Glomerular visceral epithelial cell (primary cell): Measurements from ENCODE around the gene ZNF511.
"Not testable (repeated sequence)": the region's sequence is repeated elsewhere in the genome, so short reads cannot be mapped to it uniquely, and the experiment has no call there.

Experiments used
- DNase-seq: peaks from one replicate; pipeline ENCODE4 v3.0.0-alpha.2; 2016; ENCODE audit errors: extremely low spot score

The ZNF511 gene

DNA sequence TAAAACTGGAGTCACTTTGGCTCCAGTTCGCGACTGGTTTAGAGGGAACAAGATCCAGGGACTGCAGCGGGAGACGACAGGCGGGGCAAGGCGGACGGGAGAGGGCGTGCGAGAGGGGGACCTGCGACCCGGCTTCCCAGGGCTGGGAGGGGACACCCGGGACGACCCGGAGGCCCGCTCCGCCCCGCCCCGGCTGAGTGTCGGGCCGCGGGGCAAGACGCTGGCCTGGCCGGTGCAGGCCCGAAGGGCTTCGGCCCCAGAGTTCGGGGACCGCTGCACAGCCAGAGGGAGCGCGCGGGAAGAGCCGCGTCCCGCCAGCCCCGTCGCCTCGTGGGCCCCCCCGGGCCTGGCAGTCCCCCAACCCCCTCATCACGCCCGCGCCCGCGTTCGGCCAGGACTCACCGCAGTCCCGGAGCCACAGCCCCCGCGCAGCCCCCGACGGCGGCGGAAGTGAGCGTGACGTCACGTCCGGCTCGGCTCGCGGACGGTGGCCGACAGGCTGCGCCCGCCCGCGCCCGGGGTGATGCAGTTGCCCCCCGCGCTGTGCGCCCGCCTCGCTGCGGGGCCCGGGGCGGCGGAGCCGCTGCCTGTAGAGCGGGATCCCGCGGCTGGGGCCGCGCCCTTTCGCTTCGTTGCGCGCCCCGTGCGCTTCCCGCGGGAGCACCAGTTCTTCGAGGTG is at the start of gene ZNF511, which contains the start of gene TUBGCP2:
TSS of gene ZNF511 (plus strand) at position 494 of the 679 bp plus-strand sequence. CDS start at position 524, 30 bp downstream.
TSS of gene TUBGCP2 (minus strand) at position 452 of the 679 bp plus-strand sequence. CDS start 5,931 bp downstream, outside the sequence.
- peak; percentile 79 for DNase-seq

- no peak for DNase-seq
Observed at GRCh38 chr10:133259602-133259989, 49.1 kb upstream of the ZNF511 start.

GRCh38 chr10:133260895-133261725 is 47.6 kb upstream of the ZNF511 start:
- DNase-seq: no peak

DNA sequence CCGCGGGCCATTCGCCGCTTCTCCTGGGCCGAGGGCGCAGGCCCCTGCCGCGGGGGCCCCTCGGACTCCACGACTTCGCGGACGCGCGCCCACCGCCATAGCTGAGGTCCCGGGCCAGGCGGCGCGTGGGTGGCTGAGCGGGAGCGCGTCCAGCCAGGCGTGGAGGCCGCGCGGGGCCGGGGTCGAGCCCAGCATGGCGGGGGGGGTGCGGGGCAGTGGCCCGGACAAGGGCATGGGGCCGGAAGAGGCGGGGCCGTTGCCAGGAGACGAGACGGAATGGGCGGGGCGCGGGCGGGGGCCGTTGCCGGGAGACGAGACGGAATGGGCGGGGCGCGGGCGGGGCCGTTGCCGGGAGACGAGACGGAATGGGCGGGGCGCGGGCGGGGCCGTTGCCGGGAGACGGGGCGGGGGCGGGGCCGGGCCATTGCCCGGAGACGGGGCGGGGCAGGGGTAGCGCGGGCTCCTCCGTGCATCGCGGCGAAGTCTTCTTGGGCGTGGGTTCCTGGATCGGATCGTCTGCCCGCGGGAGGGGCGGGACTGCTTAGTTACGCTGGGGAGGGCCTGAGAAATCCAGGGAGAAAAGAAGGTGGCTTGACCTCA is 46.9 kb upstream of the ZNF511 start:
- peak; percentile 75 for DNase-seq

DNA sequence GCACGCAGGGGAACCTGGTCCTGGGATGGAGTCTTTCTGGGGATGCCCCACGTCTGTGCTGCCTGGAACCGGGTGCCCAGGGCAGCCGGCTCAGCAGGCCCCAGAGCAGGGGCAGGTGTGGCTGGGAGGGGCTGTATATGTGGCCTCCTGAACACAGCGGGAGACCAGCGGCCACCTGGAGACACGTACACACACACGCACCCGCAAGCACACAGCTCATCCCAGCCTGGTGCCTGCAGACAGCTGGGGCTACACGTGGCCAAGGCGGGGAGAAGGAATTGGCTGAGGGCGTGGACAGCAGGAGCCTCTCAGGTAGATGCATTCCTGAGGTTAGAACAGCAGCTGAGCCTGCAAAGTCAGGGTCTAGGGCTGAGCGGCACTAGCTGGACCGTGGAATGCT is 46.0 kb upstream of the ZNF511 start:
- no peak for DNase-seq

- DNase-seq: no peak
Observed at GRCh38 chr10:133263674-133264073, 45.0 kb upstream of the ZNF511 start.

- no peak for DNase-seq
Observed at GRCh38 chr10:133264461-133264860, 44.3 kb upstream of the ZNF511 start.

DNA sequence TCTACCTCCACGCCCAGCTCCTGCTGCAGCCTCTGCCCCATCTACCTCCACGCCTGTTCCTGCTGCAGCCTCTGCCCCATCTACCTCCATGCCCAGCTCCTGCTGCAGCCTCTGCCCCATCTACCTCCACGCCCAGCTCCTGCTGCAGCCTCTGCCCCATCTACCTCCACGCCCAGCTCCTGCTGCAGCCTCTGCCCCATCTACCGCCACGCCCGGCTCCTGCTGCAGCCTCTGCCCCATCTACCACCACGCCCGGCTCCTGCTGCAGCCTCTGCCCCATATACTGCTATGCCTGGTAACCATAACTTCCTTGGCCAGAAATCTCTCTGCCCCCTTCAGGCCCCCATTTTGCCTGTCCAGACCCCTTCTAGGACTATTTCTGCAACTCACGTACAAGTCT is 43.7 kb upstream of the ZNF511 start:
- not testable (repeated sequence) for DNase-seq

DNA sequence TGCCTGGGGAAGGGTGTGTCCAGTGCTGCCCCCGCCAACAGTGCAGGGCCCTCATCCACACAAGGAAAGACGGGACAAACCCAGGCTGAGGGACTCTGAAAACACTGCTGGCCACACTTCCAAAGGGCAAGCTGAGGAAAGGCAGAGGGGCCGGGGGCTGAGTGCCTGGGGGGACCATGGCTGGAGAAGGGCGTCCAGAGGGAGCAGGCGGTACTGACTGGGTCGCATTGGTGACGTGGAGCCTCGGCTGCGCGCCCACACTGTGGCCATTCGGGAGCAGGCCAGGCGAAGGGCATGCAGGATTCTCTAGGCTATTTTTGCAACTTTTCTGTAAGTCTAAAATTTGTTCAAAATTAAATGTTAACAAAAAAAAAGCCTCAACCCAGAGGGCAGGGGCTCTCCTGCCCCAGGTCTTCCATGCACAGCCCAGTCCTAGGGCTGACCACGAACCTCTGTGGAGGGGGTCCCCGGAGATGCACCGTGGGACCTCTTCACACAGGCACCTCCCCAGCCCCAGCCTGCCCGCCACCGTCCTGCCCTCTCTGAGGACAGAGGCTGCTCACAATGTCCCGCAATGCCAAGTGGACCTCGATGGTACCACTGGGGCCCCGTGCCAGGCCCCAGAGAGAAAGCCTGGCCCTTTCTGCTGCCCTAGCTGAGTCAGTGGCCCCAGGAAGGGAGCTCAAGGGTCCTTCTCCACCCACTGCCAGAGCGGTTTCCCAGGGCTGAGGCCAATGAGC is 42.5 kb upstream of the ZNF511 start:
- DNase-seq: no peak

GRCh38 chr10:133267293-133267692 is 41.4 kb upstream of the ZNF511 start:
- DNase-seq: no peak

- DNase-seq: no peak
Observed at GRCh38 chr10:133267829-133268228, 40.9 kb upstream of the ZNF511 start.

DNA sequence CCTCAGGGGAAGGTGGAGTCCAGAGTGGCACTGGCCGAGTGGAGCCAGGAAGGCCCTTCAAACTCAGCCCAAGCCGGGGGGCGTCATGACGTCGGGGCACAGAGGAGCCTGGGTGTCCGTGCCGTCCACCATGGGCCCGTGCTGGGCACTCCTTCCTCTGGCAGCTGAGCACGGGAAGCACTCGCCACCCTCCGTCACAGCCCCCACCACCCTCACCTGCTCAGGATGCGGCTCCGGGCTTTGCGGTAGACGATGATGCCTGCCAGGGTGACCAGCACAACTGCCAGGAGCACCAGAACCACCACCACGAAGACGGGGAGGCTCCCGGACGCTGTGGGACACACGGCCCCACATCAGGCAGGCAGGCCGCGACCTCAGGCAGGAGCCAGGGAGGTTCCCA is 40.2 kb upstream of the ZNF511 start:
- no peak for DNase-seq

DNA sequence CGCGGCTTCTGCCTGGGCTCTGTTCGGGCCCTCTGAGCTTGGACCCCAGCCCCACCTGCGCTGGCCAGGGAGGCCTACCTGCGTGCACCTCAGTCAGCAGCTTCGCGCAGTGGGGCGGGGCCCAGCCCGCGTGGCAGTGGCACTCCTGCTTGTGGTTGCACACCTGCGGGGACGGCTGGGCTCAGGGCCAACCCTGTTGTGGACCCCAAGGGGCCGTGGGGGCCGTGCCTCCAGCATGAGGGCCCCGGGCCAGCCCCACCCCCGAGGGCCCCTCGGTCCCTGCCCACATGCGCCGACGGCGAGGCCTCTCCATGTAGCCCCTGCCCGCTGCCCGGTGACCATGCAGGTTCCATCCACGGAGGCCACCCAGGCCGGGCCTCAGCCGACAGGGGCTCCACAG is 39.3 kb upstream of the ZNF511 start:
- no peak for DNase-seq

DNA sequence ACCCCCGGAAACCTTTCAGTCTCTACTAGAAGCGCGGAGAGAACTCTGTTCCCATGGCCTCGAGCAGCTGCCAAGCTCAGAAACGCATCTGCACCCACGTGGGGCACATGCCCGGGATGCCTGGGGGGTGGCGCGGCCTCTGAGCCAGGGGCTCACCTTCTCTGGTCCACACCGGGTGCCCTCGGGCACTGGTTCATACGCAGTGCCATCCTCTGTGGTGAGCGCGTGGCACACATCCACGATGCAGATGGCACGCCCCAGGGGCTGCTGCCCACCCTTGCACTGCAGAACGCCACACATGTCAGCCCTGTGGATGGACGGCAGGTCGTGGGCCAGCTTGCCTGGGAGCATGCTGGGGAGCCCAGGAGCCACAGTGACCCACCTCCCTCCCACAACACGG is 38.5 kb upstream of the ZNF511 start:
- DNase-seq: no peak

- no peak for DNase-seq
Observed at GRCh38 chr10:133270773-133271297, 37.9 kb upstream of the ZNF511 start.

DNA sequence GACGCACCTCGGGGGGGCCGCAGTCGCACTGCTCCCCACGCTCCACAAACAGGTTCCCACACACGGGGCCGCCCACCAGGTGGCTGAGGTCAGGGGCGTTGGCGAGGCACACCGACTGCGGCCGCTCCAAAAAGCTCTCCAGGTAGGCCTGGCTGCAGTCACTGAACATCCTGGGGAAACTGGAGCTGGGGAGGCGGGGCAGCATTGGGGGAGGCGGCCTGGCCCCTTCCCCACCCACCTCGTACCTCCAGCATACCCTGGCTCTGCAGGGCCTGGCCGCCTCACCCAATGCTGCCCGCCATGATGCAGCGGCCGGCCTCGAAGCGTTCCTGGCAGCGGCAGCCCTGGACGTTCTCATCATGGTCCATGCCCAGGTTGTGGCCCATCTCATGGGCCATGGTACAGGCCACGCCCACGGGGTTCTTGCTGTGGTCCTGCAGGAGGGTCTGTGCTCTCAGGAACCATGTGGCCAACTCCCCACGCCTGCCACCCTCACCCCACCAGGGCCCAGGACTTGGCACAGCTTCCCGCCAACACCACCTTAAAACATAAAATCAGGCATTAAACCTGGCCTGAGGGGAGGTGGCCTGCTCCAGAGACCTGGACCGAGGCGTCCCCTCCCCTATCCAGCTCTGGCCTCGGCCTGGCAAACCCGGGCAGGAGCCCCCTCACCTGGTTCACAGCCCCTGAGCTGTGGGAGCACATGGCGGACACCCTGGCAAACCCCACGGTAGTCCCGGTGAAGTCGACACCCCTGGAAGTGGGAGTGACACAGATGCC is 37.0 kb upstream of the ZNF511 start:
- DNase-seq: no peak

DNA sequence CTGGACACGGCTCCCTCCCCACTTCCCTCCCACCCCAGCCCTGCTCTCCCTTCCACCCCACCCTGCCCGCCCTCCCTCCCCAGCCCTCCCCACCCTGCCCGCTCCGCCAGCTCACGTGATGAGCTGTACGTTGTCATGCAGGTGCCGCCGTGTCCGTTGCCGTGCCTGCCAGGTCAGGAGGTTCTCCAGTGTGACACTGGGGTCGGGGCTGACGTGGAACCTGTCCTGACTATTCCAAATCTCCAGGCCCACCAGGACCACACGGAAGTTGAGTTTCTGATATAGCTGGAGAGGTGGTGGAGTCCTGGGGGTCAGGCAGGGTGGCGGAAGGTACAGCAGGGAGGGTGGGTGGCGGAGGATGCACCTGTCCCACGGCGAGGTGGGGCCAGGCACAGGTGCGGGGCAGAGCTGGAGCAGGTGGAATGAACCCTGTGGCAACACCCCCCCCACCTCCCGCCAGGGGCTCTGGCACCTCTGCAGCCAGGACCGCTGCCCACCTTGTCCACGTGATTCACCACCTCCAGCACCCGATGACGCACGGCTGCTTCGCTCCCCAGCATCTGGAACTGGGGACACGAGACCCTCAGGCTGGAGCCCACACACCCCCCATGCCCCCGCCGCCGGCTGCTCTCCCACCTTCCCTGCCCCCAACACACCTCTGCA is 36.3 kb upstream of the ZNF511 start:
- no peak for DNase-seq

DNA sequence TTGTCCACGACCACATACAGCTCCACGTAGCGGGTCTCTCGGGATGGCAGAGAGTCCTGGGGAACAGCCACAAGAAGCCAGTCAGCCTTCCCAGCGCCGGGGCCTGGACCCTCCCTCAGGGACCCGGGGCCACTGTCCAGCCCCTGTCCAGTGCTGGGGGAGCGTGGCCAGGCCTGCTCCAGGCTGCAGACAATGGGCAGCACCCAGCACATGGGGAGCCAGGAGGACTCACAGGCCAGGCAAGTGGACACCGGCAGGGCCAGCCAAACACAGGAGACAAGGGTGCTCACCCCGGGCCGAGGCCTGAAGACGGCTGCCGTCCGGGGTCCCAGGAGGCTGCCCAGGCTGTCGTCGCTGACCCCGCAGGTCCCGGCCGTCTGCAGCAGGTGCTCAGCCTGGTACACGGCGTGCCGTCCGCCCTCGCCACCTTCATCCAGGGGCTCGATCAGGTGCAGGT is 35.7 kb upstream of the ZNF511 start:
- DNase-seq: no peak

DNA sequence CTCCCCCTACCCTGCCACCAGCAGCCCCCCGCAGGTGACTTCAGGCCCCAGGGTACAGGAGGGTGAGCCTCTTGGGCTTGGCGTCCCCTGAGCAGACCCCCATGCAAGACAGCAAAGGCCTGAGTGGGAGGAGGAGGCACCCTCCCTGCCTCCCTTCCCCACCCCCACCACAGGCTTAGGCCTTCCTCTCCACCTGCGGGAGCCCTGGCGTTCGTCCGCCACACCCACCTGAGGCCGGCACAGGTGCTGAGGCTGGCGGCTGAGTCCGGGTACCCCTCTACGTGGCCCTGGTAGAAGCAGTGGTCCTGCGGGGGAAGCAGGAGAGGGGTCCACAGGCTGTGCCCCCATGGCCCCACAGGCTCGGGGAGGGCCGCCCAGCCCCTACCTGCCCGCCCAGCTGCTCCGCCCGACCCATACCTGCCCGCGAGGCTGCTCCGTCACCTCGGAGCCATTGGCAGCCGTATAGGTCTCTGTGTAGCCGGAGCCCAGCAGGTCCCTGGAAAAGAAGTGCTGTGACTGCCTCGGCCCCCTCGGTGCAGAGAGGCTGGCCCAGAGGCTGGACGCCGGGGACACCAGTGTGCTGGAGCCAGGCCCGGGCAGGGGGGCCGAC is 35.1 kb upstream of the ZNF511 start:
- DNase-seq: no peak
